Liver (tissue), 9 donors: ENCODE data around the gene PAQR7. TPM values are rescaled to one million over a fixed set of nuclear protein-coding genes. Genes with fewer than 3 reads are reported as not detected.

Source experiments
- DNase-seq: peaks from one replicate; pipeline ENCODE4 v3.0.0-alpha.2; 2017; ENCODE audit warnings: low spot score
- H3K27ac ChIP-seq, 2 donors: one replicate each; pipeline ENCODE4 v1.7.0; 2013; ENCODE audit warnings: inconsistent platforms in 2 of 2, low read length in 2 of 2, control low read depth in 1 of 2, low read depth in 1 of 2, mild to moderate bottlenecking in 1 of 2
- H3K27me3 ChIP-seq, 4 donors: one replicate each; pipeline versions ENCODE4 v1.6.1 to v1.7.0; 2013; ENCODE audit warnings: low read length in 3 of 4, inconsistent platforms in 1 of 4, mild to moderate bottlenecking in 1 of 4, moderate library complexity in 1 of 4; ENCODE audit not compliant: control insufficient read depth in 4 of 4, insufficient read depth in 4 of 4
- H3K36me3 ChIP-seq, 4 donors: one replicate each; pipeline versions ENCODE4 v1.6.1 to v1.7.0; 2013; ENCODE audit warnings: low read length in 3 of 4, mild to moderate bottlenecking in 3 of 4, low read depth in 1 of 4, moderate library complexity in 1 of 4; ENCODE audit not compliant: control insufficient read depth in 4 of 4, insufficient read depth in 3 of 4
- H3K4me1 ChIP-seq, 4 donors: one replicate each; pipeline versions ENCODE4 v1.6.1 to v1.7.0; 2013; ENCODE audit warnings: low read length in 3 of 4, mild to moderate bottlenecking in 3 of 4, moderate library complexity in 1 of 4; ENCODE audit not compliant: control insufficient read depth in 4 of 4, insufficient read depth in 4 of 4
- H3K4me3 ChIP-seq, 3 donors: one replicate each; pipeline versions ENCODE4 v1.6.1 to v1.7.0; 2013; ENCODE audit warnings: low read length in 3 of 3, control low read depth in 1 of 3, low read depth in 1 of 3, mild to moderate bottlenecking in 1 of 3
- H3K9ac ChIP-seq, 2 donors: one replicate each; pipeline ENCODE4 v1.7.0; 2013; ENCODE audit warnings: low read length in 2 of 2, mild to moderate bottlenecking in 2 of 2, moderate library complexity in 2 of 2, control low read depth in 1 of 2, low read depth in 1 of 2
- H3K9me3 ChIP-seq, 4 donors: one replicate each; pipeline versions ENCODE4 v1.6.1 to v1.7.0; 2013; ENCODE audit warnings: low read length in 3 of 4; ENCODE audit not compliant: control insufficient read depth in 4 of 4
- EGR1 ChIP-seq, 2 donors: IDR thresholded peaks; 2 replicates each; pipeline ENCODE4 v1.6.1; 2016 to 2018; ENCODE audit warnings: antibody characterized with exemption in 2 of 2, low read depth in 2 of 2
- GABPA ChIP-seq, 2 donors: IDR thresholded peaks in 1 of 2; conservative IDR thresholded peaks in 1 of 2; 2 replicates each; pipeline ENCODE4 v1.6.1; 2016; ENCODE audit warnings: antibody characterized with exemption in 2 of 2, mild to moderate bottlenecking in 1 of 2, moderate library complexity in 1 of 2
- HNF4A ChIP-seq, 2 donors: conservative IDR thresholded peaks; 2 replicates each; pipeline ENCODE4 v1.6.1; 2016; ENCODE audit warnings: antibody characterized with exemption in 2 of 2, mild to moderate bottlenecking in 2 of 2
- JUND ChIP-seq, 2 donors: IDR thresholded peaks; 2 replicates each; pipeline ENCODE4 v1.6.1; 2016; ENCODE audit warnings: antibody characterized with exemption in 2 of 2
- NR2F2 ChIP-seq: IDR thresholded peaks from 2 replicates; pipeline ENCODE4 v1.6.1; 2016; ENCODE audit warnings: antibody characterized with exemption
- REST ChIP-seq: IDR thresholded peaks from 2 replicates; pipeline ENCODE4 v1.6.1; 2016; ENCODE audit warnings: antibody characterized with exemption, mild to moderate bottlenecking
- TAF1 ChIP-seq: conservative IDR thresholded peaks from 2 replicates; pipeline ENCODE4 v1.6.1; 2016; ENCODE audit warnings: antibody characterized with exemption, mild to moderate bottlenecking
- YY1 ChIP-seq: IDR thresholded peaks from 2 replicates; pipeline ENCODE4 v1.6.1; 2016; ENCODE audit warnings: antibody characterized with exemption, mild to moderate bottlenecking
- WGBS: extraction: QIAGEN DNeasy Blood & Tissue Kit; methylation state at CpG from one replicate; pipeline ENCODE4 v1.1.7; 2013; 5-methylcytosine and 5-hydroxymethylcytosine counted together
- polyA plus RNA-seq, 2 donors: library from polyadenylated mRNA; stranded (reverse) in 1 of 2; unstranded in 1 of 2; fragments of 200-250 nt in 1 of 2; fragments of >200 nt in 1 of 2; fragmentation: Nextera tagmentation in 1 of 2; extraction: Ambion mirVana in 1 of 2; gene quantifications; one replicate each; pipeline versions ENCODE4 v1.2.1 to v1.2.3, GENCODE V29; 2013 to 2015
- total RNA-seq, 2 donors: library from RNA; depleted of rRNA; stranded (reverse); fragments of >200 nt; gene quantifications; one replicate each; pipeline ENCODE4 v1.2.3, GENCODE V29; 2014
- TF ChIP-seq, protein P1 (sequence below): IDR thresholded peaks from 2 replicates; pipeline ENCODE4 v1.6.1; 2016; ENCODE audit warnings: antibody characterized with exemption
- donor health status: healthy.
- donor health status: healthy.
- donor health status: healthy.
- donor health status: healthy.
- donor health status: healthy.

Gene PAQR7
- total and polyA plus RNA-seq, 4 donors, result 1.5 to 9.0 (median 1.8) TPM

GRCh38 chr1:25821630-25822091 is 53.8 kb downstream of the PAQR7 start:
- TF ChIP-seq NR2F2 (no peak), JUND (IDR thresholded peaks at IDR 0.05) (peak in 1 of 2 donors; percentile 37), REST (no peak), GABPA (IDR thresholded peaks at IDR 0.05 in 1 of 2, conservative IDR thresholded peaks at IDR 0.05 in 1 of 2) (no peak)
- peak overlapping the region in 1 of 2 donors; percentile 9 for H3K9ac ChIP-seq
- H3K4me1 ChIP-seq, result peaks cover 13 to 42% (median 31%) of the 10 kb centered on the region in 4 donors
- H3K27ac ChIP-seq, result peak overlapping the region; percentile 93 to 99
- WGBS, result 62% methylated on average over 5 of the region's 5 CpGs
- H3K27me3 ChIP-seq, result no peaks in the 10 kb centered on the region
- H3K9me3 ChIP-seq, result no peaks in the 10 kb centered on the region
- no peak for DNase-seq
- peak overlapping the region in 2 of 3 donors; percentile 77 to 93 for H3K4me3 ChIP-seq
- peaks cover 3 to 10% (median 6%) of the 10 kb centered on the region in 4 donors for H3K36me3 ChIP-seq

GRCh38 chr1:25821112-25821476 is 54.4 kb downstream of the PAQR7 start:
- H3K4me3 ChIP-seq, result peak overlapping the region; percentile 77 to 93 (median 83)
- peak overlapping the region; percentile 66 to 93 for H3K9ac ChIP-seq
- peaks cover 13 to 42% (median 31%) of the 10 kb centered on the region in 4 donors for H3K4me1 ChIP-seq
- peak overlapping the region; percentile 93 to 99 for H3K27ac ChIP-seq
- H3K9me3 ChIP-seq, result no peaks in the 10 kb centered on the region
- DNase-seq, result no peak
- WGBS, result 23% methylated on average over 10 of the region's 10 CpGs
- TF ChIP-seq YY1, result no peak
- H3K27me3 ChIP-seq, result no peaks in the 10 kb centered on the region
- H3K36me3 ChIP-seq, result peaks cover 0 to 6% (median under 1%) of the 10 kb centered on the region in 4 donors

DNA sequence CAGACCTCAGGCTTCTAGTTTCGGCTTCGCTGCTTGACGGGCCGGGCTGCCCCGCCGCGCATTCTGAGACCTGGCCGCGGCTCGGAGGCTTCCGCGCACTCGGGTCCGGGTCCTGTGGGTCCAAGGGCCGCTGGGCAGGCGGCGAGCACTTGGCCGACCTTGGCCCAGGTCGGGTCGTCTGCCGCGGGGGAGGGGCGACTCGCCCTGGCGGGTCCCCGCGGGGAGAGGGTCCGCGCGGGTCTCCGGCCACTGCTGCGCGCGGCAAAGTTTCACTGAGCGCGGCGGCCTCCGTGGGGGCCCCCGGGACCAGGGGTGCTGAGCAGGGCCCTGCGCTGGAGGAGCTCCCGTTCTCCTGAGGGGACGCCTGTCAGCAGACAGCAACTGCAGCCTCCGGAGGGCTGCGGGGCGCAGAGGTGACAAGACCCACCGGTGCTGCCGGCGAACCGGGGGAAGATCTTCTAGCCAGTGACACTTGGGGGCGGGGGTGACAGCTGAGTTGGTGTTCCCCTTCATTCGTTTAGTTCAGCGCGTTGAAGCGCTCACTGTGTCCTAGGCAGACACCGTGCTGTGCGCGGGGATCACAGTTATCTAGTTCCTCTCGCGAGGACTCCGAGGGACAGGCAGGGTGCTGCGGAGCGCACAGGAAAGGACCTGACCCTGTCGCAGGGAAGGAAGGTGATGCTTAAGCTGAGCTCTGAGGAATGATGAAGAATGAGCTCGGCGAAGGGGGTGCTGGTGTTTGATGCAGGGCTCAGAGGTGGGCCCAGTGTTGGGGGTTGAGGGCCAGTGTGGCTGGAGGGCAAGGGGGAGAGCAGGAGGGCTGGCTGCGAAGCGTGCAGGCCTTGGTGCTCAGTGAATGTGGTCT is 55.0 kb downstream of the PAQR7 start:
- under 1% methylated on average over 67 of the region's 67 CpGs for WGBS
- Histone ChIP-seq H3K4me3 (peak overlapping the region; percentile 77 to 93 (median 83)), H3K4me1 (peaks cover 13 to 42% (median 31%) of the 10 kb centered on the region in 4 donors), H3K27me3 (no peaks in the 10 kb centered on the region), H3K27ac (peak overlapping the region; percentile 93 to 99), H3K9ac (peak overlapping the region; percentile 66 to 93), H3K9me3 (no peaks in the 10 kb centered on the region), H3K36me3 (peaks cover 0 to 6% (median under 1%) of the 10 kb centered on the region in 4 donors)
- DNase-seq, result peak; percentile 62
- TF ChIP-seq, protein P1, sequence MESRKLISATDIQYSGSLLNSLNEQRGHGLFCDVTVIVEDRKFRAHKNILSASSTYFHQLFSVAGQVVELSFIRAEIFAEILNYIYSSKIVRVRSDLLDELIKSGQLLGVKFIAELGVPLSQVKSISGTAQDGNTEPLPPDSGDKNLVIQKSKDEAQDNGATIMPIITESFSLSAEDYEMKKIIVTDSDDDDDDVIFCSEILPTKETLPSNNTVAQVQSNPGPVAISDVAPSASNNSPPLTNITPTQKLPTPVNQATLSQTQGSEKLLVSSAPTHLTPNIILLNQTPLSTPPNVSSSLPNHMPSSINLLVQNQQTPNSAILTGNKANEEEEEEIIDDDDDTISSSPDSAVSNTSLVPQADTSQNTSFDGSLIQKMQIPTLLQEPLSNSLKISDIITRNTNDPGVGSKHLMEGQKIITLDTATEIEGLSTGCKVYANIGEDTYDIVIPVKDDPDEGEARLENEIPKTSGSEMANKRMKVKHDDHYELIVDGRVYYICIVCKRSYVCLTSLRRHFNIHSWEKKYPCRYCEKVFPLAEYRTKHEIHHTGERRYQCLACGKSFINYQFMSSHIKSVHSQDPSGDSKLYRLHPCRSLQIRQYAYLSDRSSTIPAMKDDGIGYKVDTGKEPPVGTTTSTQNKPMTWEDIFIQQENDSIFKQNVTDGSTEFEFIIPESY, result peak; percentile 97
- TF ChIP-seq JUND (IDR thresholded peaks at IDR 0.05), result no peak
- peak in 1 of 2 donors; percentile 68 for TF ChIP-seq HNF4A (conservative IDR thresholded peaks at IDR 0.05)
- no peak for TF ChIP-seq EGR1 (IDR thresholded peaks at IDR 0.05; ENCODE audit: low read depth in 2 of 2)
- no peak for TF ChIP-seq TAF1
